ENCODE data around the gene MRPL58. TPM values are rescaled to one million over a fixed set of nuclear protein-coding genes. Genes with fewer than 3 reads are reported as not detected.
A peak's percentile ranks its signal among the peaks of the same experiment; 100 is the strongest.

MRPL58 gene
- total RNA-seq, 4 donors from 2014 or later = 44.4 to 110 (median 61.6) TPM

- Histone ChIP-seq H3K36me3 (peaks cover 13 to 89% (median 24%) of the 10 kb centered on the region in 3 donors), H3K27ac (peak overlapping the region in 1 of 4 donors; percentile 21), H3K4me1 (peaks cover 0 to 16% (median 4%) of the 10 kb centered on the region in 3 donors), H3K9me3 (no peaks in the 10 kb centered on the region), H3K27me3 (no peaks in the 10 kb centered on the region), H3K4me3 (no peak overlapping the region)
- no peak for DNase-seq
- no peak for TF ChIP-seq POLR2A (IDR thresholded peaks at IDR 0.05)
- TF ChIP-seq CTCF (IDR thresholded peaks at IDR 0.05) = no peak
- intact Hi-C loops (cut with DNase I) = no loop called here
- WGBS, 2 donors = 78% methylated on average over 7 of the region's 8 CpGs; no CpG with 5 or more reads in 1 of the 2 donors
These were observed 49.1 kb downstream of the MRPL58 start for GRCh38 chr17:75061618-75062017.

GRCh38 chr17:75063201-75063600, 50.7 kb downstream of the MRPL58 start:
- DNase-seq = no peak
- Histone ChIP-seq H3K4me1 (peaks cover 0 to 16% (median 4%) of the 10 kb centered on the region in 3 donors), H3K27me3 (no peaks in the 10 kb centered on the region), H3K9me3 (no peaks in the 10 kb centered on the region), H3K36me3 (peaks cover 13 to 74% (median 24%) of the 10 kb centered on the region in 3 donors), H3K27ac (no peak overlapping the region), H3K4me3 (no peak overlapping the region)
- TF ChIP-seq POLR2A (IDR thresholded peaks at IDR 0.05) (no peak), CTCF (IDR thresholded peaks at IDR 0.05) (no peak)
- 97 to 100% methylated on average over 2 to 6 of the region's 13 CpGs for WGBS, 2 donors
- intact Hi-C loops (cut with DNase I) = no loop called here

GRCh38 chr17:75063626-75064025, 51.2 kb downstream of the MRPL58 start:
- WGBS, 2 donors = 93 to 100% methylated on average over 2 of the region's 3 CpGs
- Histone ChIP-seq H3K27ac (no peak overlapping the region), H3K4me3 (no peak overlapping the region), H3K4me1 (peaks cover 0 to 16% (median 4%) of the 10 kb centered on the region in 3 donors), H3K36me3 (peaks cover 13 to 69% (median 24%) of the 10 kb centered on the region in 3 donors), H3K27me3 (no peaks in the 10 kb centered on the region), H3K9me3 (no peaks in the 10 kb centered on the region)
- intact Hi-C loops (cut with DNase I) = no loop called here
- no peak for DNase-seq
- TF ChIP-seq POLR2A (IDR thresholded peaks at IDR 0.05) (no peak), CTCF (IDR thresholded peaks at IDR 0.05) (no peak)

- 78 to 89% methylated on average over 4 to 10 of the region's 11 CpGs for WGBS, 2 donors
- Histone ChIP-seq H3K9me3 (no peaks in the 10 kb centered on the region), H3K4me1 (peaks cover 0 to 16% (median 4%) of the 10 kb centered on the region in 3 donors), H3K4me3 (no peak overlapping the region), H3K36me3 (peaks cover 13 to 68% (median 24%) of the 10 kb centered on the region in 3 donors), H3K27ac (no peak overlapping the region), H3K27me3 (no peaks in the 10 kb centered on the region)
- intact Hi-C loops (cut with DNase I) = no loop called here
- no peak for DNase-seq
- no peak for TF ChIP-seq POLR2A (IDR thresholded peaks at IDR 0.05)
- no peak for TF ChIP-seq CTCF (IDR thresholded peaks at IDR 0.05)
These were observed 51.6 kb downstream of the MRPL58 start for GRCh38 chr17:75064040-75064439.

GRCh38 chr17:75064460-75064859, 52.0 kb downstream of the MRPL58 start:
- WGBS, 2 donors = 83 to 86% methylated on average over 7 of the region's 8 CpGs
- intact Hi-C loops (cut with DNase I) = no loop called here
- H3K4me1 ChIP-seq = peaks cover 0 to 12% (median 4%) of the 10 kb centered on the region in 3 donors
- no peaks in the 10 kb centered on the region for H3K9me3 ChIP-seq
- DNase-seq = no peak
- no peak overlapping the region for H3K4me3 ChIP-seq
- no peaks in the 10 kb centered on the region for H3K27me3 ChIP-seq
- TF ChIP-seq CTCF (IDR thresholded peaks at IDR 0.05) (no peak), POLR2A (IDR thresholded peaks at IDR 0.05) (no peak)
- H3K36me3 ChIP-seq = peaks cover 10 to 63% (median 24%) of the 10 kb centered on the region in 3 donors
- no peak overlapping the region for H3K27ac ChIP-seq

All from esophagus squamous epithelium (tissue), 5 donors.